ENCODE measurements around the gene RHOT2.
"Not testable (repeated sequence)": the region's sequence is repeated elsewhere in the genome, so short reads cannot be mapped to it uniquely, and the experiment has no call there.

RHOT2 gene

GRCh38 chr16:687499-687898 lies 19.6 kb downstream of the RHOT2 start:
- peaks cover 4% of the 10 kb centered on the region for H3K4me1 ChIP-seq (ENCODE audit: low read depth, poor library complexity, severe bottlenecking)
- no peak overlapping the region for H3K27ac ChIP-seq

GRCh38 chr16:689175-689897 lies 21.4 kb downstream of the RHOT2 start:
- Histone ChIP-seq H2AFZ (ENCODE audit: low read depth) (peak overlapping the region; percentile 70), H3K27me3 (ENCODE audit: insufficient read depth, low read depth) (peaks cover 31% of the 10 kb centered on the region), H3K27ac (no peak overlapping the region), H3K9ac (peak overlapping the region; percentile 55; the same call in 1 of the 2 replicates), H3K4me3 (IDR thresholded peaks at IDR 0.05; ENCODE audit: insufficient read depth, low read depth, low read length) (no peak overlapping the region), H3K36me3 (ENCODE audit: insufficient read depth) (no peaks in the 10 kb centered on the region), H3K79me2 (ENCODE audit: insufficient read depth, low read depth) (no peaks in the 10 kb centered on the region), H3K4me2 (peak overlapping the region; percentile 97), H4K20me1 (ENCODE audit: insufficient read depth) (no peaks in the 10 kb centered on the region), H3K4me1 (ENCODE audit: low read depth, poor library complexity, severe bottlenecking) (peaks cover 4% of the 10 kb centered on the region)
- TF ChIP-seq CTCF (conservative IDR thresholded peaks at IDR 0.05; ENCODE audit: low read depth, low read length) = no peak

More at GRCh38 chr16:687499-687898, 19.6 kb downstream of the RHOT2 start:
- Histone ChIP-seq H3K79me2 (ENCODE audit: insufficient read depth, low read depth) (no peaks in the 10 kb centered on the region), H3K27me3 (ENCODE audit: insufficient read depth, low read depth) (peaks cover 19% of the 10 kb centered on the region), H3K4me3 (IDR thresholded peaks at IDR 0.05; ENCODE audit: insufficient read depth, low read depth, low read length) (no peak overlapping the region), H3K9ac (no peak overlapping the region), H4K20me1 (ENCODE audit: insufficient read depth) (no peaks in the 10 kb centered on the region), H3K36me3 (ENCODE audit: insufficient read depth) (no peaks in the 10 kb centered on the region; the same call in 1 of the 2 replicates), H3K4me2 (no peak overlapping the region), H2AFZ (ENCODE audit: low read depth) (no peak overlapping the region)
- TF ChIP-seq CTCF (conservative IDR thresholded peaks at IDR 0.05; ENCODE audit: low read depth, low read length) = no peak

- not testable (repeated sequence) for H3K4me3 ChIP-seq (IDR thresholded peaks at IDR 0.05; ENCODE audit: insufficient read depth, low read depth, low read length); H3K27ac ChIP-seq; H3K79me2 ChIP-seq (ENCODE audit: insufficient read depth, low read depth); H3K4me2 ChIP-seq; H2AFZ ChIP-seq (ENCODE audit: low read depth); H4K20me1 ChIP-seq (ENCODE audit: insufficient read depth); H3K9ac ChIP-seq; H3K4me1 ChIP-seq (ENCODE audit: low read depth, poor library complexity, severe bottlenecking); H3K36me3 ChIP-seq (ENCODE audit: insufficient read depth)
- peaks cover 42% of the 10 kb centered on the region for H3K27me3 ChIP-seq (ENCODE audit: insufficient read depth, low read depth)
These were observed 23.3 kb downstream of the RHOT2 start for GRCh38 chr16:691242-691641.

- no peaks in the 10 kb centered on the region for H4K20me1 ChIP-seq (ENCODE audit: insufficient read depth)
- no peak overlapping the region for H3K27ac ChIP-seq
- no peak overlapping the region for H3K4me2 ChIP-seq
- TF ChIP-seq CTCF (conservative IDR thresholded peaks at IDR 0.05; ENCODE audit: low read depth, low read length) = no peak
- peaks cover 47% of the 10 kb centered on the region for H3K27me3 ChIP-seq (ENCODE audit: insufficient read depth, low read depth)
- peaks cover 9% of the 10 kb centered on the region for H3K4me1 ChIP-seq (ENCODE audit: low read depth, poor library complexity, severe bottlenecking)
- no peaks in the 10 kb centered on the region for H3K79me2 ChIP-seq (ENCODE audit: insufficient read depth, low read depth)
- no peak overlapping the region for H2AFZ ChIP-seq (ENCODE audit: low read depth)
- H3K4me3 ChIP-seq (IDR thresholded peaks at IDR 0.05; ENCODE audit: insufficient read depth, low read depth, low read length) = no peak overlapping the region
- no peaks in the 10 kb centered on the region for H3K36me3 ChIP-seq (ENCODE audit: insufficient read depth)
- H3K9ac ChIP-seq = no peak overlapping the region
These were observed 24.6 kb downstream of the RHOT2 start for GRCh38 chr16:692356-693108.

GRCh38 chr16:693364-693763 lies 25.4 kb downstream of the RHOT2 start:
- no peak overlapping the region for H3K4me3 ChIP-seq (IDR thresholded peaks at IDR 0.05; ENCODE audit: insufficient read depth, low read depth, low read length)
- H3K36me3 ChIP-seq (ENCODE audit: insufficient read depth) = no peaks in the 10 kb centered on the region
- peaks cover 55% of the 10 kb centered on the region for H3K27me3 ChIP-seq (ENCODE audit: insufficient read depth, low read depth)
- H4K20me1 ChIP-seq (ENCODE audit: insufficient read depth) = no peaks in the 10 kb centered on the region
- H3K79me2 ChIP-seq (ENCODE audit: insufficient read depth, low read depth) = no peaks in the 10 kb centered on the region
- H3K4me2 ChIP-seq = no peak overlapping the region
- H3K27ac ChIP-seq = no peak overlapping the region
- H3K4me1 ChIP-seq (ENCODE audit: low read depth, poor library complexity, severe bottlenecking) = peaks cover 9% of the 10 kb centered on the region
- H3K9ac ChIP-seq = no peak overlapping the region
- no peak overlapping the region for H2AFZ ChIP-seq (ENCODE audit: low read depth)
- no peak for TF ChIP-seq CTCF (conservative IDR thresholded peaks at IDR 0.05; ENCODE audit: low read depth, low read length)

All from KMS-11 (cell line).